ENCODE results near the gene DSCAM. TPM values are rescaled to one million over a fixed set of nuclear protein-coding genes. Genes with fewer than 3 reads are reported as not detected.

The DSCAM gene
- total RNA-seq, 1 experiment from 2014 or later: not detected

DNA sequence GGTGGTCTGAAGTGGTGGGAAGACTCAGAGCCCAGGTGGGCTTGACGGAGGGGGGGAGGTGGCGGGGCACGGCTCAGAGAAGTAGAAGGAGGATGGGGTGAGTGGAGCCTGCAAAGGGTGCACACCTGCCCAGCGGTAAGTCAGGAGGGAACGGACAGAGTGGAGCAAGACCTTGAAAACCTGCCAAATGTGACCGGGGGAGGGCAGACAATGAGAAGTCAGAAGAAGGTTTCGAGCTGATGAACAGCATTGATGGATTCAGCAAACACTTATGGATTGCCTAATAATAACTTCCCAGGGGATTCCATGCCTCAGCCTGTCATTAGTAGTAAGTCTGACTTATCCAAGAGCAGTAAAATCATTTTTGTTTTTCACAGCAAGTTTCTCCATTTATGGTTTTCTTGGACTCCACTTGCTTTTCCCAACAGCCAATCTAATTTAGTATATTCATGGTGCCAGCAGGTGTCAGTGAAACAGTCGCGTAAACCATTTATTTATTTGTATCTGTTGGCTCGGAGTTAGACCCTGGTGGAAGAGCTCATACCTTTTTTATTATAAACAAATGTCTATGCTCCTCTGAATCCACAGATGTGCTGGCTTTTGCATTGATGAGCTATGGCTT, 700.6 kb downstream of the DSCAM start:
- ATAC-seq (no peak), DNase-seq (ENCODE audit: low read depth, low spot score) (no peak)
- Histone ChIP-seq H2AFZ (ENCODE audit: low read depth, low read length, poor library complexity, severe bottlenecking) (no peak overlapping the region), H4K20me1 (ENCODE audit: insufficient read depth) (no peaks in the 10 kb centered on the region), H3K36me3 (ENCODE audit: control insufficient read depth in 1 of 2, insufficient read depth in 2 of 2, low read length in 2 of 2) (no peaks in the 10 kb centered on the region), H3K9me3 (ENCODE audit: control insufficient read depth in 1 of 2, insufficient read depth in 1 of 2, low read depth in 1 of 2, low read length in 2 of 2) (peaks cover 6 to 26% of the 10 kb centered on the region in 2 experiments; a peak in 2 of 4 replicates), H3K9me2 (ENCODE audit: insufficient read depth) (no peaks in the 10 kb centered on the region), H3K4me3 (replicated peaks in 1 of 2; ENCODE audit: low read depth in 1 of 2, low read length in 2 of 2) (no peak overlapping the region), H3K4me1 (ENCODE audit: control insufficient read depth in 1 of 2, insufficient read depth in 2 of 2, low read length in 2 of 2) (no peaks in the 10 kb centered on the region), H3K4me2 (ENCODE audit: low read length) (no peak overlapping the region), H3K79me2 (ENCODE audit: insufficient read depth, low read length) (no peaks in the 10 kb centered on the region), H3K27ac (ENCODE audit: low read depth, low read length) (no peak overlapping the region), H3K9ac (ENCODE audit: low read length) (no peak overlapping the region), H3K27me3 (ENCODE audit: insufficient read depth, low read length) (no peaks in the 10 kb centered on the region)
- CTCF ChIA-PET: no interaction called here
- BruUV-seq (replicated peaks): no TSS peak
- RAD21 ChIA-PET (ENCODE audit: low non-redundant PET in 1 of 2, low total read pairs in 2 of 2, uncharacterized antibody in 2 of 2, unreplicated experiment in 2 of 2): no interaction called here
- intact Hi-C loops (cut with micrococcal nuclease): no loop called here
- TF ChIP-seq POLR2A (IDR thresholded peaks at IDR 0.05; ENCODE audit: borderline replicate concordance, extremely low read depth, insufficient read depth, insufficient read length): no peak
- TF ChIP-seq, protein P1, sequence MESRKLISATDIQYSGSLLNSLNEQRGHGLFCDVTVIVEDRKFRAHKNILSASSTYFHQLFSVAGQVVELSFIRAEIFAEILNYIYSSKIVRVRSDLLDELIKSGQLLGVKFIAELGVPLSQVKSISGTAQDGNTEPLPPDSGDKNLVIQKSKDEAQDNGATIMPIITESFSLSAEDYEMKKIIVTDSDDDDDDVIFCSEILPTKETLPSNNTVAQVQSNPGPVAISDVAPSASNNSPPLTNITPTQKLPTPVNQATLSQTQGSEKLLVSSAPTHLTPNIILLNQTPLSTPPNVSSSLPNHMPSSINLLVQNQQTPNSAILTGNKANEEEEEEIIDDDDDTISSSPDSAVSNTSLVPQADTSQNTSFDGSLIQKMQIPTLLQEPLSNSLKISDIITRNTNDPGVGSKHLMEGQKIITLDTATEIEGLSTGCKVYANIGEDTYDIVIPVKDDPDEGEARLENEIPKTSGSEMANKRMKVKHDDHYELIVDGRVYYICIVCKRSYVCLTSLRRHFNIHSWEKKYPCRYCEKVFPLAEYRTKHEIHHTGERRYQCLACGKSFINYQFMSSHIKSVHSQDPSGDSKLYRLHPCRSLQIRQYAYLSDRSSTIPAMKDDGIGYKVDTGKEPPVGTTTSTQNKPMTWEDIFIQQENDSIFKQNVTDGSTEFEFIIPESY (IDR thresholded peaks at IDR 0.05; ENCODE audit: extremely low read depth, insufficient replicate concordance, low read length): no peak
- no peak for TF ChIP-seq RAD21 (IDR thresholded peaks at IDR 0.05; ENCODE audit: low read depth)
- no peak for TF ChIP-seq EZH2phosphoT487 (IDR thresholded peaks at IDR 0.05; ENCODE audit: borderline replicate concordance)
- no peak for TF ChIP-seq CEBPB (IDR thresholded peaks at IDR 0.05; ENCODE audit: low read depth)
- TF ChIP-seq, protein P2, sequence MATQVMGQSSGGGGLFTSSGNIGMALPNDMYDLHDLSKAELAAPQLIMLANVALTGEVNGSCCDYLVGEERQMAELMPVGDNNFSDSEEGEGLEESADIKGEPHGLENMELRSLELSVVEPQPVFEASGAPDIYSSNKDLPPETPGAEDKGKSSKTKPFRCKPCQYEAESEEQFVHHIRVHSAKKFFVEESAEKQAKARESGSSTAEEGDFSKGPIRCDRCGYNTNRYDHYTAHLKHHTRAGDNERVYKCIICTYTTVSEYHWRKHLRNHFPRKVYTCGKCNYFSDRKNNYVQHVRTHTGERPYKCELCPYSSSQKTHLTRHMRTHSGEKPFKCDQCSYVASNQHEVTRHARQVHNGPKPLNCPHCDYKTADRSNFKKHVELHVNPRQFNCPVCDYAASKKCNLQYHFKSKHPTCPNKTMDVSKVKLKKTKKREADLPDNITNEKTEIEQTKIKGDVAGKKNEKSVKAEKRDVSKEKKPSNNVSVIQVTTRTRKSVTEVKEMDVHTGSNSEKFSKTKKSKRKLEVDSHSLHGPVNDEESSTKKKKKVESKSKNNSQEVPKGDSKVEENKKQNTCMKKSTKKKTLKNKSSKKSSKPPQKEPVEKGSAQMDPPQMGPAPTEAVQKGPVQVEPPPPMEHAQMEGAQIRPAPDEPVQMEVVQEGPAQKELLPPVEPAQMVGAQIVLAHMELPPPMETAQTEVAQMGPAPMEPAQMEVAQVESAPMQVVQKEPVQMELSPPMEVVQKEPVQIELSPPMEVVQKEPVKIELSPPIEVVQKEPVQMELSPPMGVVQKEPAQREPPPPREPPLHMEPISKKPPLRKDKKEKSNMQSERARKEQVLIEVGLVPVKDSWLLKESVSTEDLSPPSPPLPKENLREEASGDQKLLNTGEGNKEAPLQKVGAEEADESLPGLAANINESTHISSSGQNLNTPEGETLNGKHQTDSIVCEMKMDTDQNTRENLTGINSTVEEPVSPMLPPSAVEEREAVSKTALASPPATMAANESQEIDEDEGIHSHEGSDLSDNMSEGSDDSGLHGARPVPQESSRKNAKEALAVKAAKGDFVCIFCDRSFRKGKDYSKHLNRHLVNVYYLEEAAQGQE (IDR thresholded peaks at IDR 0.05; ENCODE audit: low read depth): no peak
- no peak for TF ChIP-seq ELF1 (IDR thresholded peaks at IDR 0.05; ENCODE audit: borderline replicate concordance, low read depth)
- no peak for TF ChIP-seq FOSL1 (IDR thresholded peaks at IDR 0.05; ENCODE audit: low read depth)
- no peak for TF ChIP-seq POLR2AphosphoS5 (IDR thresholded peaks at IDR 0.05; ENCODE audit: low read depth, low read length)
- TF ChIP-seq SP1 (IDR thresholded peaks at IDR 0.05; ENCODE audit: low read depth): no peak
- no peak for TF ChIP-seq ZNF274 (IDR thresholded peaks at IDR 0.05; ENCODE audit: low read depth, low read length)
- no peak for TF ChIP-seq JUND (IDR thresholded peaks at IDR 0.05)
- TF ChIP-seq YY1 (IDR thresholded peaks at IDR 0.05; ENCODE audit: extremely low read depth, insufficient replicate concordance, low read depth, low read length): no peak
- TF ChIP-seq, protein P3, sequence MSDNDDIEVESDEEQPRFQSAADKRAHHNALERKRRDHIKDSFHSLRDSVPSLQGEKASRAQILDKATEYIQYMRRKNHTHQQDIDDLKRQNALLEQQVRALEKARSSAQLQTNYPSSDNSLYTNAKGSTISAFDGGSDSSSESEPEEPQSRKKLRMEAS (IDR thresholded peaks at IDR 0.05): no peak
- TF ChIP-seq EZH2 (IDR thresholded peaks at IDR 0.05): no peak
- no peak for TF ChIP-seq TCF7L2 (IDR thresholded peaks at IDR 0.05; ENCODE audit: borderline replicate concordance, extremely low read depth, insufficient read depth, insufficient read length)
- no peak for TF ChIP-seq ZFX (IDR thresholded peaks at IDR 0.05)
- TF ChIP-seq, protein P4, sequence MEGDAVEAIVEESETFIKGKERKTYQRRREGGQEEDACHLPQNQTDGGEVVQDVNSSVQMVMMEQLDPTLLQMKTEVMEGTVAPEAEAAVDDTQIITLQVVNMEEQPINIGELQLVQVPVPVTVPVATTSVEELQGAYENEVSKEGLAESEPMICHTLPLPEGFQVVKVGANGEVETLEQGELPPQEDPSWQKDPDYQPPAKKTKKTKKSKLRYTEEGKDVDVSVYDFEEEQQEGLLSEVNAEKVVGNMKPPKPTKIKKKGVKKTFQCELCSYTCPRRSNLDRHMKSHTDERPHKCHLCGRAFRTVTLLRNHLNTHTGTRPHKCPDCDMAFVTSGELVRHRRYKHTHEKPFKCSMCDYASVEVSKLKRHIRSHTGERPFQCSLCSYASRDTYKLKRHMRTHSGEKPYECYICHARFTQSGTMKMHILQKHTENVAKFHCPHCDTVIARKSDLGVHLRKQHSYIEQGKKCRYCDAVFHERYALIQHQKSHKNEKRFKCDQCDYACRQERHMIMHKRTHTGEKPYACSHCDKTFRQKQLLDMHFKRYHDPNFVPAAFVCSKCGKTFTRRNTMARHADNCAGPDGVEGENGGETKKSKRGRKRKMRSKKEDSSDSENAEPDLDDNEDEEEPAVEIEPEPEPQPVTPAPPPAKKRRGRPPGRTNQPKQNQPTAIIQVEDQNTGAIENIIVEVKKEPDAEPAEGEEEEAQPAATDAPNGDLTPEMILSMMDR (IDR thresholded peaks at IDR 0.05 in 2 of 3, conservative IDR thresholded peaks at IDR 0.05 in 1 of 3; ENCODE audit: borderline replicate concordance in 1 of 3, insufficient read depth in 1 of 3, low read depth in 2 of 3, low read length in 2 of 3): no peak
- TF ChIP-seq EGR1 (IDR thresholded peaks at IDR 0.05; ENCODE audit: low read depth): no peak
- TF ChIP-seq SIN3A (IDR thresholded peaks at IDR 0.05; ENCODE audit: low read depth): no peak
- POLR2A ChIA-PET: no interaction called here

Data from HCT116 (cell line).